ENCODE results near the gene HEATR3.

GRCh38 chr16:50038756-50039529, 26.8 kb upstream of the HEATR3 start:
- no peak for TF ChIP-seq CTCF (conservative IDR thresholded peaks at IDR 0.05; ENCODE audit: low read depth, low read length)
- TF ChIP-seq EZH2 (IDR thresholded peaks at IDR 0.05; ENCODE audit: borderline replicate concordance, low read depth, low read length, poor library complexity, severe bottlenecking): no peak
